Measurements from ENCODE around the gene DLST. TPM values are rescaled to one million over a fixed set of nuclear protein-coding genes. Genes with fewer than 3 reads are reported as not detected.

Gene DLST
- total and polyA plus RNA-seq, 2 of the 4 experiments (the other 2 are of a cell fraction) = 58.6 to 119 TPM

DNA sequence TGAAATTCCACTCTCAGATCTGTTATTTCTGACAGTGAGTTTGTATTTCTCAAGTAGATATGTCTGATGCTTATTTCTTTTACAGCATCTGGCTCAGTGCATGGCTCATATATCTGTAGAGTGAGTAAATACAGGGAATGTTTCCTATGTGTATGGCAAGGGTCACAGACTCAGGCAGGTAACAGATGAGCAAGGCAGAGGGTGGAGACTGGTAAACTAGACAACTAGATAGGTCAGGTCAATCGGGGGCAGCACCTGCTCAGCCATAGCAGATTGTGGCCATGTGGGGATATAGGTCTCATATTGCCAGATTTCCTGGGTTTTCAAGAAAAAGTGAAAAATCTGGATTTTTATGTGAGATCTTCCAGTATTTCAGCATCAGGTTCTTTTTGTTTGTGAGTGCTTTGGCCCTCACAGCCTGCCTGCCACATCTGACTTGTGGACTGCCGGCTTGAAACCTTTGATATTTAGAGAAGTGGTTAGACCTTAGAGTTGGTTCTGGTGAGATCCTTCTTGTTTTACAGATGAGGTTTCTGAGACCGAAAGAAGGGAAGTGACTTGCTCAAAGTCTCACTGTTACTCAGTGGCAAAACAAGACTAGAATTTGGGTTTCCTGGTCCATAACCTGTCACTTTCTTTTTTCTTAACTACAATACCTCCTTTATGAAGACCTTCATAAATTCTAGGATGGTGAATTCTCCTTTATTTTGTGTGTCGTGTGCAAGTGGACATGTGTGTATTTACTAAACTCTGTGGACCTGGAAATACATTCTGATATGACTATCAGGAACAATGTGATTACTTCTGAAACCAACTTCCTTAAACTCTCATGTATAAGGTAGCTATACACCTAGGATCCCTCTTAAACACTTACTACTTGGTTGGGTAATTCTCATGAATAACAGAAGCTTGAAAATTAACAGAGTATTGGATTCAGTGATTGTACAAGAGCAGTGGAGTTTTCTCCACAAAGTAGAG is 40.2 kb upstream of the DLST start:
- dilution Hi-C loops (cut with HindIII; ENCODE audit: low sequenced_read_pairs, unreplicated experiment) = no loop called here
- TF ChIP-seq CTCF (conservative IDR thresholded peaks at IDR 0.05; ENCODE audit: low read depth, low read length) (no peak), SMC3 (IDR thresholded peaks at IDR 0.05; ENCODE audit: low read depth, low read length) (no peak), RFX5 (IDR thresholded peaks at IDR 0.05; ENCODE audit: low read depth, low read length) (no peak), BHLHE40 (IDR thresholded peaks at IDR 0.05; ENCODE audit: low read depth, low read length) (no peak), MAFK (IDR thresholded peaks at IDR 0.05; ENCODE audit: low read depth, low read length) (no peak), MXI1 (IDR thresholded peaks at IDR 0.05; ENCODE audit: borderline replicate concordance, low read depth, low read length) (no peak), MAZ (IDR thresholded peaks at IDR 0.05; ENCODE audit: borderline replicate concordance, low read depth, low read length) (no peak), ELK1 (IDR thresholded peaks at IDR 0.05; ENCODE audit: borderline replicate concordance, low read depth, low read length) (no peak), CEBPB (IDR thresholded peaks at IDR 0.05; ENCODE audit: low read depth, low read length) (no peak), RAD21 (IDR thresholded peaks at IDR 0.05; ENCODE audit: low read length) (no peak), POLR2A (IDR thresholded peaks at IDR 0.05; ENCODE audit: low read depth, low read length) (no peak), FOS (IDR thresholded peaks at IDR 0.05; ENCODE audit: low read depth, low read length) (no peak), NFE2L2 (IDR thresholded peaks at IDR 0.05; ENCODE audit: low read depth, low read length) (no peak)
- TF ChIP-seq, protein P1, sequence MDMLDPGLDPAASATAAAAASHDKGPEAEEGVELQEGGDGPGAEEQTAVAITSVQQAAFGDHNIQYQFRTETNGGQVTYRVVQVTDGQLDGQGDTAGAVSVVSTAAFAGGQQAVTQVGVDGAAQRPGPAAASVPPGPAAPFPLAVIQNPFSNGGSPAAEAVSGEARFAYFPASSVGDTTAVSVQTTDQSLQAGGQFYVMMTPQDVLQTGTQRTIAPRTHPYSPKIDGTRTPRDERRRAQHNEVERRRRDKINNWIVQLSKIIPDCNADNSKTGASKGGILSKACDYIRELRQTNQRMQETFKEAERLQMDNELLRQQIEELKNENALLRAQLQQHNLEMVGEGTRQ (IDR thresholded peaks at IDR 0.05; ENCODE audit: low read depth, low read length) = no peak

More for the DNA sequence above, 40.2 kb upstream of the DLST start:
- no peak overlapping the region for H3K9ac ChIP-seq (ENCODE audit: low read depth, low read length)
- no peak overlapping the region for H3K14ac ChIP-seq (replicated peaks; ENCODE audit: low read depth, low read length)
- ChIA-PET CTCF (no interaction called here), POLR2A (ENCODE audit: unreplicated experiment) (interaction anchor here (1.3 kb wide), 1 partner anchor 11 kb away, joined by 3 read pairs; no protein-coding TSS in a partner anchor)
- no peak overlapping the region for H2BK5ac ChIP-seq (ENCODE audit: low read depth, low read length, poor library complexity, severe bottlenecking)
- H3K27me3 ChIP-seq (ENCODE audit: control insufficient read depth, insufficient read depth, low read length) = no peaks in the 10 kb centered on the region
- no peak for ATAC-seq (ENCODE audit: low read depth)
- H3K27ac ChIP-seq (ENCODE audit: insufficient read depth, low read length) = no peak overlapping the region
- BruUV-seq (replicated peaks) = no TSS peak
- no peaks in the 10 kb centered on the region for H4K20me1 ChIP-seq (ENCODE audit: insufficient read depth, low read length)
- no peak overlapping the region for H3K4me3 ChIP-seq (ENCODE audit: insufficient read depth, low read depth, low read length)
- H3K56ac ChIP-seq (ENCODE audit: extremely low read depth, insufficient read depth, low read length) = no peak overlapping the region
- H3K18ac ChIP-seq (ENCODE audit: low read depth, low read length) = no peak overlapping the region
- H2AFZ ChIP-seq (replicated peaks; ENCODE audit: low read length, poor library complexity) = no peak overlapping the region
- no peak overlapping the region for H2BK120ac ChIP-seq (ENCODE audit: low read depth, low read length)
- no peak for DNase-seq
- no peak overlapping the region for H3K4me2 ChIP-seq (ENCODE audit: low read depth, low read length)
- H3K79me1 ChIP-seq (ENCODE audit: low read depth in 1 of 2, low read length in 2 of 2) = peaks cover 3 to 8% of the 10 kb centered on the region in 2 experiments; a peak in 2 of 4 replicates
- no peak overlapping the region for H2BK15ac ChIP-seq (ENCODE audit: low read depth, low read length)
- intact Hi-C loops (cut with micrococcal nuclease) (no loop called here), in situ Hi-C loops (cut with MboI; ENCODE audit: low sequenced_read_pairs) (no loop called here)
- H4K5ac ChIP-seq (ENCODE audit: low read depth, low read length) = no peak overlapping the region
- H3K9me1 ChIP-seq (ENCODE audit: insufficient read depth, low read length) = peaks cover 9% of the 10 kb centered on the region; the same call in 1 of the 2 replicates
- no peak overlapping the region for H2AK5ac ChIP-seq (ENCODE audit: low read depth, low read length)
- no peak overlapping the region for H4K8ac ChIP-seq (ENCODE audit: low read depth in 2 of 2, low read length in 2 of 2)
- WGBS, 2 experiments (ENCODE audit: extremely low coverage in 2 of 2, insufficient read length in 1 of 2) = 100% methylated on average over 1 of the region's 4 CpGs; no CpG with 5 or more reads in 1 of the 2 experiments
- H4K91ac ChIP-seq (ENCODE audit: insufficient read depth, low read depth, low read length) = no peak overlapping the region
- no peak overlapping the region for H2AK9ac ChIP-seq (replicated peaks; ENCODE audit: low read depth, low read length, poor library complexity)
- H2BK20ac ChIP-seq (ENCODE audit: low read depth, low read length) = no peak overlapping the region
- no peak overlapping the region for H3K4ac ChIP-seq (ENCODE audit: low read depth, low read length)
- H3K23ac ChIP-seq (ENCODE audit: low read depth, low read length) = no peak overlapping the region
- peaks cover 8% of the 10 kb centered on the region for H3K4me1 ChIP-seq (ENCODE audit: control insufficient read depth, insufficient read depth, low read length)
- H3K9me3 ChIP-seq (ENCODE audit: control insufficient read depth, insufficient read depth, low read length) = no peaks in the 10 kb centered on the region
- H3K36me3 ChIP-seq (ENCODE audit: control insufficient read depth, insufficient read depth, low read length) = peaks cover 5% of the 10 kb centered on the region

Measured in IMR-90 (cell line).